22Rv1 (cell line): ENCODE data around the gene REXO1.

Experiments used
- CTCF ChIP-seq: fragments of 450-650 bp; IDR thresholded peaks from 2 replicates; pipeline ENCODE4 v1.5.1; 2017; ENCODE audit warnings: mild to moderate bottlenecking
- ZFX ChIP-seq: fragments of 450-650 bp; IDR thresholded peaks from 2 replicates; pipeline ENCODE4 v1.6.1; 2017; ENCODE audit warnings: antibody characterized with exemption, borderline replicate concordance

GRCh38 chr19:1880611-1881392 lies 32.5 kb upstream of the REXO1 start:
- TF ChIP-seq CTCF (no peak), ZFX (no peak)
